Sigmoid colon (tissue), 7 donors: ENCODE results near the gene SDR42E2. TPM values are rescaled to one million over a fixed set of nuclear protein-coding genes. Genes with fewer than 3 reads are reported as not detected.

Experiments used
- DNase-seq: peaks from one replicate; pipeline ENCODE4 v3.0.0-alpha.2; 2019
- H3K27ac ChIP-seq, 4 donors: fragments of 200-600 bp; sonication (generic); one replicate each; pipeline ENCODE4 v1.5.1; 2016 to 2019; ENCODE audit warnings: mild to moderate bottlenecking in 1 of 4
- H3K27me3 ChIP-seq, 3 donors: fragments of 200-600 bp; sonication (generic); one replicate each; pipeline ENCODE4 v1.5.1; 2019; ENCODE audit warnings: mild to moderate bottlenecking in 1 of 3
- H3K36me3 ChIP-seq, 4 donors: fragments of 200-600 bp; sonication (generic); one replicate each; pipeline ENCODE4 v1.5.1; 2016 to 2019
- H3K4me1 ChIP-seq, 4 donors: fragments of 200-600 bp; sonication (generic); one replicate each; pipeline ENCODE4 v1.5.1; 2017 to 2019
- H3K4me3 ChIP-seq, 4 donors: fragments of 200-600 bp; sonication (generic); one replicate each; pipeline ENCODE4 v1.5.1; 2017 to 2019; ENCODE audit warnings: mild to moderate bottlenecking in 2 of 4, moderate library complexity in 1 of 4
- H3K9me3 ChIP-seq, 4 donors: fragments of 200-600 bp in 3 of 4; sonication (generic) in 3 of 4; one replicate each; pipeline versions ENCODE4 v1.5.1 to v1.6.1; 2013 to 2019
- EP300 ChIP-seq, 4 donors: sonication (generic); formaldehyde crosslinking; IDR thresholded peaks; one replicate each; pipeline ENCODE4 v1.6.1; 2017; ENCODE audit warnings: antibody characterized with exemption in 4 of 4
- POLR2A ChIP-seq, 2 donors: fragments of 450-650 bp; IDR thresholded peaks; one replicate each; pipeline ENCODE4 v1.6.1; 2016; ENCODE audit warnings: antibody characterized with exemption in 2 of 2, mild to moderate bottlenecking in 2 of 2, moderate library complexity in 2 of 2
- POLR2AphosphoS5 ChIP-seq, 4 donors: sonication (generic); formaldehyde crosslinking; IDR thresholded peaks; one replicate each; pipeline ENCODE4 v1.6.1; 2017; ENCODE audit warnings: antibody characterized with exemption in 4 of 4
- WGBS, 2 donors: extraction: QIAGEN DNeasy Blood & Tissue Kit; methylation state at CpG; one replicate each; pipeline ENCODE4 v1.1.7; 2013; 5-methylcytosine and 5-hydroxymethylcytosine counted together
- intact Hi-C: fragments of 100-400 bp; cut with DNase I; formaldehyde crosslinking; loops from one replicate; pipeline ENCODE4 v1.15.1; 2023
- polyA plus RNA-seq, 3 donors: library from polyadenylated mRNA; stranded (reverse); fragments of 200-250 nt; gene quantifications; one replicate each; pipeline ENCODE4 v1.2.3, GENCODE V29; 2013
- total RNA-seq, 4 donors: library from RNA; depleted of rRNA; stranded (reverse); fragments of >200 nt; gene quantifications; one replicate each; pipeline ENCODE4 v1.1.0, GENCODE V29; 2016
- TF ChIP-seq, protein P1 (sequence below), 4 experiments: fragments of 450-650 bp in 3 of 4; fragments of 200-600 bp in 1 of 4; IDR thresholded peaks; one replicate each; pipeline ENCODE4 v1.5.1; 2016 to 2019; ENCODE audit warnings: antibody characterized with exemption in 4 of 4, mild to moderate bottlenecking in 3 of 4, moderate library complexity in 2 of 4
- donor health status: healthy with polysubstance abuse.
- donor health status: Bipolar disorder and iron deficiency.
- donor health status: healthy.

SDR42E2 gene
- total and polyA plus RNA-seq, 7 donors = 0.04 TPM; not detected in 6

DNA sequence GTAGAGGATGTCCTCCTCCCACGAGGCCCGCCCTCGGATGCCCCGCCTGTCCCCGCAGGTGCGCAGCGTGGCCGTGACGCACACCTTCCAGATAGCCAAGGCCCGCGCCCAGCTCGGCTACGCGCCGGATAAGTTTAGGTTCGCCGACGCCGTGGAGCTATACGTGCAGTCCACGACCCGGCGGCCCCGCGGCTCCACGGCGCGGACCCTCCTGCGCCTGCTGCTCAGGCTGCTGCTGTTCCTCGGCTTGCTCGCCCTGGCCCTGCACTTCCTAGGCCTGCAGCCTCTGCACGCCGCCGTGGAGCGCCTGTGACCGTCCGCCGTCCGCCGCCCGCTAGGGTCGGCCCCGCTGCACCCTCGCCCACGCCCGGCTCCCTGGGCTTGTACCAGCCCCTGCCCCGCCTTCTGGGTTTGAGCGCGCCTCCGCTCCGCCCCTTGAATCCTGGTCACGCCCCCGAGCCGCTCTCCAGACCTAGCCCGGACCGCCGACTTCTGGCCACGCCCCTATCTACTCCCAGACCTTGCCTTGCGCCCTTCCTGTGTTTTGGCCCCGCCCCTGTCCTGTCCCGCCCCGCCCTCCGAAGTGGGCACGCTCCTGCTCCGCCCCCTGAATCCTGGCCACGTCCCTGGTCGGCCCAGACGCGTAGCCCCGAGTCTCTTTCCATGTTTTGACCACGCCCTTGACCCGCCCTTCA lies 27.9 kb downstream of the SDR42E2 start:
- Histone ChIP-seq H3K4me1 (peaks cover 0 to 35% (median 30%) of the 10 kb centered on the region in 4 donors), H3K36me3 (no peaks in the 10 kb centered on the region), H3K27ac (peak overlapping the region; percentile 90 to 96 (median 93)), H3K9me3 (no peaks in the 10 kb centered on the region), H3K4me3 (peak overlapping the region; percentile 60 to 87 (median 66)), H3K27me3 (no peaks in the 10 kb centered on the region)
- intact Hi-C loops = loop anchor here (5.0 kb wide), 1 partner anchor 182 kb away; the partner anchor contains the start of gene CDR2
- WGBS, 2 donors = 0% methylated on average over 72 of the region's 72 CpGs
- peak; percentile 92 for DNase-seq
- TF ChIP-seq POLR2A (IDR thresholded peaks at IDR 0.05) (peak; percentile 15 to 79), POLR2AphosphoS5 (IDR thresholded peaks at IDR 0.05) (peak; percentile 62 to 88 (median 82)), EP300 (IDR thresholded peaks at IDR 0.05) (peak in 1 of 4 donors; percentile 1)
- TF ChIP-seq, protein P1, sequence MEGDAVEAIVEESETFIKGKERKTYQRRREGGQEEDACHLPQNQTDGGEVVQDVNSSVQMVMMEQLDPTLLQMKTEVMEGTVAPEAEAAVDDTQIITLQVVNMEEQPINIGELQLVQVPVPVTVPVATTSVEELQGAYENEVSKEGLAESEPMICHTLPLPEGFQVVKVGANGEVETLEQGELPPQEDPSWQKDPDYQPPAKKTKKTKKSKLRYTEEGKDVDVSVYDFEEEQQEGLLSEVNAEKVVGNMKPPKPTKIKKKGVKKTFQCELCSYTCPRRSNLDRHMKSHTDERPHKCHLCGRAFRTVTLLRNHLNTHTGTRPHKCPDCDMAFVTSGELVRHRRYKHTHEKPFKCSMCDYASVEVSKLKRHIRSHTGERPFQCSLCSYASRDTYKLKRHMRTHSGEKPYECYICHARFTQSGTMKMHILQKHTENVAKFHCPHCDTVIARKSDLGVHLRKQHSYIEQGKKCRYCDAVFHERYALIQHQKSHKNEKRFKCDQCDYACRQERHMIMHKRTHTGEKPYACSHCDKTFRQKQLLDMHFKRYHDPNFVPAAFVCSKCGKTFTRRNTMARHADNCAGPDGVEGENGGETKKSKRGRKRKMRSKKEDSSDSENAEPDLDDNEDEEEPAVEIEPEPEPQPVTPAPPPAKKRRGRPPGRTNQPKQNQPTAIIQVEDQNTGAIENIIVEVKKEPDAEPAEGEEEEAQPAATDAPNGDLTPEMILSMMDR (IDR thresholded peaks at IDR 0.05) = no peak

DNA sequence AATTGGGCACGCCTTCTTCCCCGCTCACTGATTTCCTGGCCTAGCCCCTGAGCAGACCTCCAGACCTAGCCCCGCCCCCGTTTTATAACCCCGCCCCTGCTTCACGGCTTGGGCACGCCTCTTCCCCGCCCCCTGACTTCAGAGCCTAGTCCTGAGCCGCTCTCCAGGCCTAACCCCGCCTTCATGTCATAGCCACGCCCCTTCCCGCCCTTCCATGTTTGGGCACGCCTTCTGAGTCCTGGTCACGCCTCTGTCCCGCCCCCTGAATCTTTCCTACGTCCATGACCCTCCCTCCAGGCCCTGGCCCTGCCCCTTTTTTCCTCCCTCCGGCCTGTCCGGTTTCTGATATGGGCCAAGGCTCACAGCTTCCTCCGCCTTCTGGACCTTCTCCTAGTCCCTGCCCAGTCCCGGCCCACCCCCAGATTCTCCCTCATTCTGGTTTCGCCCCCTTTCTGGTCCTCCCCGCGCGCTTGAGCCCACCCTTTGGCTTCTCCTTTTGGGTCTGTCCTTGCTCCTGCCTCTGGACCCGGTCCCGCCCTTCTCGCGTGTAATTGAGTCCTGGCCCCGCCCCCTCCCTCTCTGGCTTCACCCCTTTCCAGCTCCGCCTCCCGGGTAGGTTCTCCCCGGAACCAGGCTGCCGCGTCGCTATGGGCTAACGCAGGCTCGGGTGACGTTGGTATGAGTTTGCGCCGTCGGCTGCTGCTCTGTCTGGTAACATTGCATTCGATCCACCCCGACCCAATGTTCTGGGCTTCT lies 28.6 kb downstream of the SDR42E2 start:
- intact Hi-C loops = loop anchor here (5.0 kb wide), 1 partner anchor 181 kb away; the partner anchor contains the start of gene CDR2

DNA sequence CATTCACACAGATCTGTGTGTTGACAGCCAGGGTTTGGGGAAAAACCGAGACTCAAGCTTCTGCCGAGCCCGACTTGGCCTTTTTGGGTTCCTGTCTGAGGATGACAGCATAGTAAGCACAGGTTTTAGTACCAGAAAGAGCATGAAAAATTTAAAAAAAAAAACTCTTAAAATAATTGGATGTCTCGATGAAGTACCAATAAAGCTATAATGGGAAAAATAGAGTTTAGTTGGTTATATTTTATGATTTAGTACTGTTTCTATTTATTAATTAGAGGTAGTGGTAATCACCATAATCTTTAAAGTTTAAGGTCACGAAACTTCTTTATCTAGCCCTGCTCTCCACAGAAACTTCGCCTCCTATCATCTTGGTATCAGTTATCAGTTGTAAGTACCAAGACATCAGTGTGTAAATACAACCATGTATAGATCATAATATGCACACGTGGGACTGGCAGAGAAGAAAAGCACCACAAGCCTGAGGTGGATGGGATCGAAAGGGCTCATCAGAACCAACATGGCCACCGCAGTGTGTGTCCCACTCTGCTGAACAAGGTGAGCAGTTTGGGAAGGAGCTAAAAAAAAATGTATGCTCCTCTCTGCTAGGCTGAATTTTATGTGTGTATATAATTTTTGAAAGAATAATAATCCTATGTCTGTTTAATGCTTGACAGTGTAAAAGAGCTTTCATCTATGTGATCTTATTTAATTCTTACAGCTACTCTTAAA lies 29.4 kb downstream of the SDR42E2 start:
- Histone ChIP-seq H3K27ac (peak overlapping the region; percentile 90 to 96 (median 93)), H3K9me3 (no peaks in the 10 kb centered on the region), H3K4me3 (peak overlapping the region; percentile 35 to 52 (median 50)), H3K27me3 (no peaks in the 10 kb centered on the region), H3K4me1 (peaks cover 0 to 41% (median 35%) of the 10 kb centered on the region in 4 donors), H3K36me3 (no peaks in the 10 kb centered on the region)
- 4 to 9% methylated on average over 9 of the region's 9 CpGs for WGBS, 2 donors
- TF ChIP-seq, protein P1 (IDR thresholded peaks at IDR 0.05) = no peak
- TF ChIP-seq POLR2A (IDR thresholded peaks at IDR 0.05) (no peak), EP300 (IDR thresholded peaks at IDR 0.05) (no peak), POLR2AphosphoS5 (IDR thresholded peaks at IDR 0.05) (no peak)
- intact Hi-C loops = loop anchor here (5.0 kb wide), 1 partner anchor 181 kb away; the partner anchor contains the start of gene CDR2
- no peak for DNase-seq

More for the DNA sequence above, 28.6 kb downstream of the SDR42E2 start:
- peak; percentile 90 to 92 for TF ChIP-seq POLR2A (IDR thresholded peaks at IDR 0.05)
- peak; percentile 95 to 98 (median 96) for TF ChIP-seq POLR2AphosphoS5 (IDR thresholded peaks at IDR 0.05)
- no peak for TF ChIP-seq EP300 (IDR thresholded peaks at IDR 0.05)
- peaks cover 0 to 36% (median 30%) of the 10 kb centered on the region in 4 donors for H3K4me1 ChIP-seq
- H3K36me3 ChIP-seq = no peaks in the 10 kb centered on the region
- peak overlapping the region; percentile 35 to 87 (median 66) for H3K4me3 ChIP-seq
- DNase-seq = peak; percentile 100
- 1% methylated on average over 43 of the region's 43 CpGs for WGBS, 2 donors
- no peaks in the 10 kb centered on the region for H3K27me3 ChIP-seq
- H3K9me3 ChIP-seq = no peaks in the 10 kb centered on the region
- H3K27ac ChIP-seq = peak overlapping the region; percentile 90 to 96 (median 93)

DNA sequence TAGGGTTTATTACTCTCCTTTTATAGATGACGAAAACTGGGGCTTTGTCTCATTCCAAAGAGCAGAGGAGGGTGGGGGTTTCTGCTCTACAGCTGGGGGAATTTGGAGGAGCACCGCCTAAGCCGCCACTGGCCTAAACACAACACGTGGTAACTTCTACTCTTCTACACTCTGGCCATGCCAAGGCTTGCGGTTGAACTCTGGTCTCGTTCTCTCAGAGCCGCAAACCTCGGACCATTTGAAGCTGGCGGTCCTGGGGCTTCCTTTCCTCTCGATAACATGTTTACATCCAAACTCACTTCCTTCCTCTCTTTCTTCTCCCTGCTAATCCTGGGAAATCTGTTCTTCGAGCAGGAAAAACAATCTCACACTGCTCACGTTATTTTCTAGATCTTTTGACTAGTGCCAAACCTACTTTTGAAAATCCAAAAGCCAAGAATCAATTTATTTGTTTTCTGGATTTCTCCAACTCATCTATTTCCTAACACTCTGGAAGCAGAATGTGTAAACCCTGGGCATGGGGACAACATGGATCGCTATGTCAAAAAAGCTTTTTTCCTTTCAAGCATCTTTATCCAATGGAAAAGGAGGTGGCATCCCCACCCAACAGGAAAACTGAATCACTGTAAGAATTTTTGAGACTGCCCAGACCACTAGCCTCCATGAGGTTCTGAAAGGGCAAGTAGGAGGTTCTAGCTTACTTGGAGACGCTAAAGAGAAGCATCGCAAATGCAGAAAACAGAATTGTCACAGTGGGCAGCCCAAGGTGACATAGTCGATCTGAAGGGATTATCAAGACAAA lies 30.2 kb downstream of the SDR42E2 start:
- Histone ChIP-seq H3K9me3 (no peaks in the 10 kb centered on the region), H3K4me1 (peaks cover 0 to 41% (median 35%) of the 10 kb centered on the region in 4 donors), H3K36me3 (no peaks in the 10 kb centered on the region), H3K27ac (peak overlapping the region; percentile 90 to 96 (median 93)), H3K27me3 (no peaks in the 10 kb centered on the region), H3K4me3 (peak overlapping the region in 3 of 4 donors; percentile 49 to 52 (median 52))
- peak; percentile 96 for DNase-seq
- no peak for TF ChIP-seq POLR2A (IDR thresholded peaks at IDR 0.05)
- TF ChIP-seq POLR2AphosphoS5 (IDR thresholded peaks at IDR 0.05) = peak; percentile 24 to 71 (median 42)
- intact Hi-C loops = loop anchor here (5.0 kb wide), 1 partner anchor 180 kb away; the partner anchor contains the start of gene CDR2
- WGBS, 2 donors = 21 to 25% methylated on average over 16 of the region's 16 CpGs

DNA sequence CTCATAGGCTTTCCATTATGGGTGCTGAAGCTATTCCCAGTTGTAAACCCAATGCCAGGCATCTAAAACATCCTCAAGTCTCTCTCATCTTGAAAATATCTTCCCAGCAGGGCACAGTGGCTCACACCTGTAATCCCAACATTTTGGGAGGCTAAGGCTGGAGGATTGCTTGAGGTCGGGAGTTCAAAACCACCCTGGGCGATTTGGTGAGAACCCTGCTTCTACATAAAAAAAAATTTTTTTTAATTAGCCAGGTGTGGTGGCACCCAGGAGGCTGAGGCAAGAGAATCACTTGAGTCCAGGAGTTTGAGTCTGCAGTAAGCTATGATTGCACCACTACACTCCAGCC lies 30.7 kb downstream of the SDR42E2 start:
- 90 to 96% methylated on average over 2 of the region's 2 CpGs for WGBS, 2 donors
- TF ChIP-seq POLR2AphosphoS5 (IDR thresholded peaks at IDR 0.05) (no peak), EP300 (IDR thresholded peaks at IDR 0.05) (no peak)
- TF ChIP-seq, protein P1 (IDR thresholded peaks at IDR 0.05) = no peak
- Histone ChIP-seq H3K27ac (peak overlapping the region; percentile 90 to 96 (median 93)), H3K9me3 (no peaks in the 10 kb centered on the region), H3K27me3 (no peaks in the 10 kb centered on the region), H3K4me3 (no peak overlapping the region), H3K4me1 (peaks cover 0 to 41% (median 35%) of the 10 kb centered on the region in 4 donors), H3K36me3 (no peaks in the 10 kb centered on the region)
- DNase-seq = no peak
- intact Hi-C loops = loop anchor here (5.0 kb wide), 1 partner anchor 179 kb away; the partner anchor contains the start of gene CDR2
